ENCODE data around the gene CHKB.

CHKB gene

GRCh38 chr22:50556703-50557102 lies 25.9 kb downstream of the CHKB start:
- Histone ChIP-seq H3K4me3 (ENCODE audit: low read length) (no peak overlapping the region), H3K9ac (ENCODE audit: low read length) (no peak overlapping the region), H3K27me3 (ENCODE audit: control insufficient read depth, insufficient read depth, low read length) (no peaks in the 10 kb centered on the region), H3K4me1 (ENCODE audit: control insufficient read depth, insufficient read depth, low read length) (no peaks in the 10 kb centered on the region), H3K36me3 (ENCODE audit: control insufficient read depth, insufficient read depth, low read length) (no peaks in the 10 kb centered on the region), H3K27ac (ENCODE audit: low read depth, low read length) (no peak overlapping the region)

- Histone ChIP-seq H3K4me1 (ENCODE audit: control insufficient read depth, insufficient read depth, low read length) (no peaks in the 10 kb centered on the region), H3K27ac (ENCODE audit: low read depth, low read length) (no peak overlapping the region), H3K9ac (ENCODE audit: low read length) (no peak overlapping the region), H3K36me3 (ENCODE audit: control insufficient read depth, insufficient read depth, low read length) (no peaks in the 10 kb centered on the region), H3K27me3 (ENCODE audit: control insufficient read depth, insufficient read depth, low read length) (peaks cover 9% of the 10 kb centered on the region), H3K4me3 (ENCODE audit: low read length) (no peak overlapping the region)
Observed at GRCh38 chr22:50553310-50553709, 29.3 kb downstream of the CHKB start.

- Histone ChIP-seq H3K27me3 (ENCODE audit: control insufficient read depth, insufficient read depth, low read length) (peaks cover 12% of the 10 kb centered on the region), H3K36me3 (ENCODE audit: control insufficient read depth, insufficient read depth, low read length) (no peaks in the 10 kb centered on the region), H3K9ac (ENCODE audit: low read length) (no peak overlapping the region), H3K4me1 (ENCODE audit: control insufficient read depth, insufficient read depth, low read length) (no peaks in the 10 kb centered on the region), H3K27ac (ENCODE audit: low read depth, low read length) (no peak overlapping the region), H3K4me3 (ENCODE audit: low read length) (no peak overlapping the region)
Observed at GRCh38 chr22:50551160-50551752, 31.4 kb downstream of the CHKB start.

GRCh38 chr22:50550395-50550794 lies 32.3 kb downstream of the CHKB start:
- H3K36me3 ChIP-seq (ENCODE audit: control insufficient read depth, insufficient read depth, low read length): no peaks in the 10 kb centered on the region
- no peak overlapping the region for H3K9ac ChIP-seq (ENCODE audit: low read length)
- peaks cover 19% of the 10 kb centered on the region for H3K27me3 ChIP-seq (ENCODE audit: control insufficient read depth, insufficient read depth, low read length)
- no peak overlapping the region for H3K27ac ChIP-seq (ENCODE audit: low read depth, low read length)
- no peak overlapping the region for H3K4me3 ChIP-seq (ENCODE audit: low read length)
- H3K4me1 ChIP-seq (ENCODE audit: control insufficient read depth, insufficient read depth, low read length): no peaks in the 10 kb centered on the region

- no peaks in the 10 kb centered on the region for H3K4me1 ChIP-seq (ENCODE audit: control insufficient read depth, insufficient read depth, low read length)
- H3K9ac ChIP-seq (ENCODE audit: low read length): no peak overlapping the region
- H3K27me3 ChIP-seq (ENCODE audit: control insufficient read depth, insufficient read depth, low read length): peaks cover 19% of the 10 kb centered on the region
- no peaks in the 10 kb centered on the region for H3K36me3 ChIP-seq (ENCODE audit: control insufficient read depth, insufficient read depth, low read length)
- H3K27ac ChIP-seq (ENCODE audit: low read depth, low read length): no peak overlapping the region
- peak overlapping the region; percentile 44 for H3K4me3 ChIP-seq (ENCODE audit: low read length)
Observed at GRCh38 chr22:50548921-50549790, 33.5 kb downstream of the CHKB start.

GRCh38 chr22:50548040-50548920 lies 34.4 kb downstream of the CHKB start:
- Histone ChIP-seq H3K27me3 (ENCODE audit: control insufficient read depth, insufficient read depth, low read length) (peaks cover 19% of the 10 kb centered on the region), H3K4me1 (ENCODE audit: control insufficient read depth, insufficient read depth, low read length) (no peaks in the 10 kb centered on the region), H3K27ac (ENCODE audit: low read depth, low read length) (no peak overlapping the region), H3K36me3 (ENCODE audit: control insufficient read depth, insufficient read depth, low read length) (no peaks in the 10 kb centered on the region), H3K9ac (ENCODE audit: low read length) (no peak overlapping the region), H3K4me3 (ENCODE audit: low read length) (peak overlapping the region; percentile 44)

GRCh38 chr22:50547263-50547985 lies 35.2 kb downstream of the CHKB start:
- H3K27ac ChIP-seq (ENCODE audit: low read depth, low read length): no peak overlapping the region
- H3K36me3 ChIP-seq (ENCODE audit: control insufficient read depth, insufficient read depth, low read length): no peaks in the 10 kb centered on the region
- peaks cover 19% of the 10 kb centered on the region for H3K27me3 ChIP-seq (ENCODE audit: control insufficient read depth, insufficient read depth, low read length)
- no peak overlapping the region for H3K4me3 ChIP-seq (ENCODE audit: low read length)
- no peak overlapping the region for H3K9ac ChIP-seq (ENCODE audit: low read length)
- H3K4me1 ChIP-seq (ENCODE audit: control insufficient read depth, insufficient read depth, low read length): no peaks in the 10 kb centered on the region

- Histone ChIP-seq H3K4me1 (ENCODE audit: control insufficient read depth, insufficient read depth, low read length) (no peaks in the 10 kb centered on the region), H3K27me3 (ENCODE audit: control insufficient read depth, insufficient read depth, low read length) (peaks cover 19% of the 10 kb centered on the region), H3K9ac (ENCODE audit: low read length) (no peak overlapping the region), H3K4me3 (ENCODE audit: low read length) (no peak overlapping the region), H3K36me3 (ENCODE audit: control insufficient read depth, insufficient read depth, low read length) (no peaks in the 10 kb centered on the region), H3K27ac (ENCODE audit: low read depth, low read length) (no peak overlapping the region)
Observed at GRCh38 chr22:50546326-50547262, 36.1 kb downstream of the CHKB start.

GRCh38 chr22:50545522-50546325 lies 36.9 kb downstream of the CHKB start, which contains the start of gene KLHDC7B:
TSS of gene KLHDC7B (plus strand) at chr22:50545899. CDS start at chr22:50546244, 345 bp downstream.
- H3K4me3 ChIP-seq (ENCODE audit: low read length): no peak within 1 kb of the TSS
- no peaks in the 10 kb centered on the region for H3K36me3 ChIP-seq (ENCODE audit: control insufficient read depth, insufficient read depth, low read length)
- no peaks in the 10 kb centered on the region for H3K4me1 ChIP-seq (ENCODE audit: control insufficient read depth, insufficient read depth, low read length)
- H3K27me3 ChIP-seq (ENCODE audit: control insufficient read depth, insufficient read depth, low read length): peaks cover 19% of the 10 kb centered on the region
- H3K9ac ChIP-seq (ENCODE audit: low read length): no peak within 1 kb of the TSS
- no peak within 1 kb of the TSS for H3K27ac ChIP-seq (ENCODE audit: low read depth, low read length)

- Histone ChIP-seq H3K4me1 (ENCODE audit: control insufficient read depth, insufficient read depth, low read length) (no peaks in the 10 kb centered on the region), H3K27me3 (ENCODE audit: control insufficient read depth, insufficient read depth, low read length) (peaks cover 19% of the 10 kb centered on the region), H3K36me3 (ENCODE audit: control insufficient read depth, insufficient read depth, low read length) (no peaks in the 10 kb centered on the region), H3K9ac (ENCODE audit: low read length) (no peak overlapping the region), H3K4me3 (ENCODE audit: low read length) (no peak overlapping the region), H3K27ac (ENCODE audit: low read depth, low read length) (no peak overlapping the region)
Observed at GRCh38 chr22:50544746-50545253, 37.8 kb downstream of the CHKB start.
